Neural cell (in vitro differentiated cells): ENCODE measurements around the gene TLR8. TPM values are rescaled to one million over a fixed set of nuclear protein-coding genes. Genes with fewer than 3 reads are reported as not detected.

ENCODE experiments used
- H2AFZ ChIP-seq: fragments of 200-600, 300-800 bp; sonication (generic), shearing (Covaris generic); 2 replicates; pipeline ENCODE4 v1.6.0; 2014; ENCODE audit warnings: low read depth, mild to moderate bottlenecking, antibody characterized with exemption, low read length, moderate library complexity
- H3F3A ChIP-seq: fragments of 200-600 bp; shearing (Covaris generic); 2 replicates; pipeline ENCODE4 v1.6.1; 2016; ENCODE audit warnings: mild to moderate bottlenecking, moderate library complexity, mixed read lengths, antibody characterized with exemption, low read length; ENCODE audit not compliant: insufficient read depth, poor library complexity, severe bottlenecking
- H3K27ac ChIP-seq: fragments of 200-600, 300-800 bp; sonication (generic), shearing (Covaris generic); 2 replicates; pipeline ENCODE4 v1.5.1; 2014; ENCODE audit warnings: mild to moderate bottlenecking, low read length, moderate library complexity
- H3K27me3 ChIP-seq: fragments of 300-800, 200-600 bp; sonication (generic), shearing (Covaris generic); 2 replicates; pipeline ENCODE4 v1.6.0; 2014; ENCODE audit warnings: mild to moderate bottlenecking, low read depth, low read length, moderate library complexity; ENCODE audit not compliant: insufficient read depth
- H3K36me3 ChIP-seq: fragments of 300-800, 200-600 bp; sonication (generic), shearing (Covaris generic); 2 replicates; pipeline ENCODE4 v1.5.1; 2014; ENCODE audit warnings: mild to moderate bottlenecking, antibody characterized with exemption, low read length, moderate library complexity; ENCODE audit not compliant: insufficient read depth
- H3K4me2 ChIP-seq: fragments of 300-800, 200-600 bp; sonication (generic), shearing (Covaris generic); 2 replicates; pipeline ENCODE4 v1.6.0; 2014; ENCODE audit warnings: mild to moderate bottlenecking, low read length
- H3K4me3 ChIP-seq: fragments of 300-800, 200-600 bp; sonication (generic), shearing (Covaris generic); 2 replicates; pipeline ENCODE4 v1.5.1; 2014; ENCODE audit warnings: mild to moderate bottlenecking, low read length, moderate library complexity
- H3K79me2 ChIP-seq: fragments of 200-600 bp; shearing (Covaris generic); replicated peaks from 2 replicates; pipeline ENCODE4 v1.6.0; 2014; ENCODE audit warnings: mild to moderate bottlenecking, low read length, moderate library complexity; ENCODE audit not compliant: insufficient read depth
- H3K9ac ChIP-seq: fragments of 300-800, 200-600 bp; sonication (generic), shearing (Covaris generic); 2 replicates; pipeline ENCODE4 v1.6.1; 2016; ENCODE audit warnings: mild to moderate bottlenecking, low read length, mixed read lengths
- H3K9me2 ChIP-seq: fragments of 200-600 bp; shearing (Covaris generic); 2 replicates; pipeline ENCODE4 v1.6.1; 2016; ENCODE audit warnings: mild to moderate bottlenecking, low read length, mixed read lengths; ENCODE audit not compliant: insufficient read depth
- H3K9me3 ChIP-seq: fragments of 200-600, 300-800 bp; sonication (generic), shearing (Covaris generic); 2 replicates; pipeline ENCODE4 v1.6.1; 2016; ENCODE audit warnings: mild to moderate bottlenecking, mixed run types, low read length, moderate library complexity, mixed read lengths
- H4K20me1 ChIP-seq: fragments of 200-600 bp; shearing (Covaris generic); 2 replicates; pipeline ENCODE4 v1.6.1; 2016; ENCODE audit warnings: mild to moderate bottlenecking, mixed run types; ENCODE audit not compliant: insufficient read depth
- CTCF ChIP-seq: fragments of 450-650 bp; IDR thresholded peaks from 2 replicates; pipeline ENCODE4 v1.5.1; 2014; ENCODE audit warnings: antibody characterized with exemption, mild to moderate bottlenecking, moderate library complexity; ENCODE audit not compliant: poor library complexity, severe bottlenecking
- EP300 ChIP-seq: fragments of 450-650 bp; conservative IDR thresholded peaks from 2 replicates; pipeline ENCODE4 v1.6.1; 2014; ENCODE audit warnings: antibody characterized with exemption, mild to moderate bottlenecking, moderate library complexity; ENCODE audit not compliant: poor library complexity, severe bottlenecking
- EZH2 ChIP-seq: fragments of 200-600, 300-800 bp; shearing (Covaris generic), sonication (generic); IDR thresholded peaks from 2 replicates; pipeline ENCODE4 v1.6.1; 2014; ENCODE audit warnings: antibody characterized with exemption, low read length, borderline replicate concordance, mild to moderate bottlenecking; ENCODE audit not compliant: insufficient read depth, poor library complexity, severe bottlenecking
- MXI1 ChIP-seq: fragments of 450-650 bp; conservative IDR thresholded peaks from 2 replicates; pipeline ENCODE4 v1.6.1; 2014; ENCODE audit warnings: antibody characterized with exemption, mild to moderate bottlenecking; ENCODE audit not compliant: poor library complexity, severe bottlenecking
- POLR2AphosphoS5 ChIP-seq: IDR thresholded peaks from 2 replicates; pipeline ENCODE4 v1.6.1; 2012
- RAD21 ChIP-seq: fragments of 450-650 bp; conservative IDR thresholded peaks from 2 replicates; pipeline ENCODE4 v1.6.1; 2014; ENCODE audit warnings: antibody characterized with exemption, mild to moderate bottlenecking, moderate library complexity
- SMC3 ChIP-seq: fragments of 450-650 bp; conservative IDR thresholded peaks from 2 replicates; pipeline ENCODE4 v1.6.1; 2014; ENCODE audit warnings: antibody characterized with exemption, mild to moderate bottlenecking, moderate library complexity; ENCODE audit not compliant: poor library complexity
- TAF1 ChIP-seq: IDR thresholded peaks from 2 replicates; pipeline ENCODE4 v1.6.1; 2012; ENCODE audit warnings: low read depth
- polyA plus RNA-seq: library from polyadenylated mRNA; depleted of rRNA; stranded (reverse); fragments of >200 nt; gene quantifications from 2 replicates; pipeline ENCODE4 v1.2.3, GENCODE V29; 2014
- TF ChIP-seq, protein P1 (sequence below): IDR thresholded peaks from 2 replicates; pipeline ENCODE4 v1.6.1; 2012; ENCODE audit warnings: borderline replicate concordance

The TLR8 gene
- polyA plus RNA-seq, 1 donor from 2014 or later, result not detected

DNA sequence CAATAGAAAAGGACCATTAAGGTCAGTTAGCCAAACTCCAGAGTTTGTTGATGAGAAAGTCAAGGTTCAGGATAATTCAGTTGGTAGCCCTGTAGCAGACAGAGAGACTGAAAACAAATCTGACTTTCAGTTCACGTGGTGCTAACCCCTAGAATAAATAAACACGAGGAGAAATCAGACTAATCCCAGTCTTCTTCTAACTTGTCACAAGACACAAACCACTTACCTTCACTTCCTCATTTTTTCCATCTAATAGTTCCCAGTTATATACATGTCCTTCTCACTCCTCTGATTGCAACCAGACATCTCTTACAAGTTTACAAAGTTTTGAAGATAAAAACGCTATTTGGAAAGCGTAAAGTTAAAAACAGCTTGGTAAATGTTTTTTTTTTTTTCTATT lies 31.8 kb upstream of the TLR8 start:
- H3K4me3 ChIP-seq, result no peak overlapping the region
- no peak overlapping the region for H3K9ac ChIP-seq
- no peaks in the 10 kb centered on the region for H3F3A ChIP-seq
- TF ChIP-seq RAD21 (no peak), MXI1 (no peak), EZH2 (no peak), SMC3 (no peak), POLR2AphosphoS5 (no peak), EP300 (no peak), CTCF (no peak), TAF1 (no peak)
- TF ChIP-seq, protein P1, sequence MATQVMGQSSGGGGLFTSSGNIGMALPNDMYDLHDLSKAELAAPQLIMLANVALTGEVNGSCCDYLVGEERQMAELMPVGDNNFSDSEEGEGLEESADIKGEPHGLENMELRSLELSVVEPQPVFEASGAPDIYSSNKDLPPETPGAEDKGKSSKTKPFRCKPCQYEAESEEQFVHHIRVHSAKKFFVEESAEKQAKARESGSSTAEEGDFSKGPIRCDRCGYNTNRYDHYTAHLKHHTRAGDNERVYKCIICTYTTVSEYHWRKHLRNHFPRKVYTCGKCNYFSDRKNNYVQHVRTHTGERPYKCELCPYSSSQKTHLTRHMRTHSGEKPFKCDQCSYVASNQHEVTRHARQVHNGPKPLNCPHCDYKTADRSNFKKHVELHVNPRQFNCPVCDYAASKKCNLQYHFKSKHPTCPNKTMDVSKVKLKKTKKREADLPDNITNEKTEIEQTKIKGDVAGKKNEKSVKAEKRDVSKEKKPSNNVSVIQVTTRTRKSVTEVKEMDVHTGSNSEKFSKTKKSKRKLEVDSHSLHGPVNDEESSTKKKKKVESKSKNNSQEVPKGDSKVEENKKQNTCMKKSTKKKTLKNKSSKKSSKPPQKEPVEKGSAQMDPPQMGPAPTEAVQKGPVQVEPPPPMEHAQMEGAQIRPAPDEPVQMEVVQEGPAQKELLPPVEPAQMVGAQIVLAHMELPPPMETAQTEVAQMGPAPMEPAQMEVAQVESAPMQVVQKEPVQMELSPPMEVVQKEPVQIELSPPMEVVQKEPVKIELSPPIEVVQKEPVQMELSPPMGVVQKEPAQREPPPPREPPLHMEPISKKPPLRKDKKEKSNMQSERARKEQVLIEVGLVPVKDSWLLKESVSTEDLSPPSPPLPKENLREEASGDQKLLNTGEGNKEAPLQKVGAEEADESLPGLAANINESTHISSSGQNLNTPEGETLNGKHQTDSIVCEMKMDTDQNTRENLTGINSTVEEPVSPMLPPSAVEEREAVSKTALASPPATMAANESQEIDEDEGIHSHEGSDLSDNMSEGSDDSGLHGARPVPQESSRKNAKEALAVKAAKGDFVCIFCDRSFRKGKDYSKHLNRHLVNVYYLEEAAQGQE, result no peak
- no peaks in the 10 kb centered on the region for H3K27me3 ChIP-seq
- no peaks in the 10 kb centered on the region for H4K20me1 ChIP-seq
- H3K4me2 ChIP-seq, result no peak overlapping the region
- no peaks in the 10 kb centered on the region for H3K9me2 ChIP-seq
- no peak overlapping the region for H2AFZ ChIP-seq
- no peaks in the 10 kb centered on the region for H3K79me2 ChIP-seq
- no peaks in the 10 kb centered on the region for H3K9me3 ChIP-seq
- H3K27ac ChIP-seq, result no peak overlapping the region
- no peaks in the 10 kb centered on the region for H3K36me3 ChIP-seq

DNA sequence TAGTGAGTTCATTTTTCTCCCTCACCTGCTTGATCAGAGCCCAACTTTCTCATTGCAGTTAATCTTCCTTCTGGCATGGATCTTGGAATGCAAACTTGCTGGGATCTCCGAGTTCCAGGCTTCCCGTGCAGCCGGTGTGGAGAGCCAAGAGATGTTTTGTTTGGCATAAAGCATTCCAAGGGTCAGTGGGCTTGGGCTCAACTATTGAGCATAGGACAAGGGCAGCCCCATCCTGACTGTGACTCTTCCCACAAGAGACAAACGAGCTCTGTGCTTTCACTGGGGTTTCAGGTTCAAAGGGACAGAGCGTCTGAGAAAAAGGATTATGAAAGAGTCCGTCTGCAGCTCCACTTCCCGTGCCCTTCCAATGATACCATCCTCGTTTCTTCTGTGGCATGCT lies 29.0 kb upstream of the TLR8 start:
- no peaks in the 10 kb centered on the region for H3K36me3 ChIP-seq
- H2AFZ ChIP-seq, result no peak overlapping the region
- H3K9me3 ChIP-seq, result no peaks in the 10 kb centered on the region
- no peaks in the 10 kb centered on the region for H3K9me2 ChIP-seq
- no peaks in the 10 kb centered on the region for H4K20me1 ChIP-seq
- no peaks in the 10 kb centered on the region for H3K27me3 ChIP-seq
- no peaks in the 10 kb centered on the region for H3K79me2 ChIP-seq
- H3F3A ChIP-seq, result no peaks in the 10 kb centered on the region
- H3K4me3 ChIP-seq, result no peak overlapping the region
- H3K27ac ChIP-seq, result no peak overlapping the region
- no peak overlapping the region for H3K9ac ChIP-seq
- TF ChIP-seq CTCF (no peak), RAD21 (no peak), EZH2 (no peak), MXI1 (no peak), TAF1 (no peak), SMC3 (no peak), POLR2AphosphoS5 (no peak), EP300 (no peak)
- TF ChIP-seq, protein P1, result no peak
- H3K4me2 ChIP-seq, result no peak overlapping the region
